ENCODE data around the gene ADAD2.

DNA sequence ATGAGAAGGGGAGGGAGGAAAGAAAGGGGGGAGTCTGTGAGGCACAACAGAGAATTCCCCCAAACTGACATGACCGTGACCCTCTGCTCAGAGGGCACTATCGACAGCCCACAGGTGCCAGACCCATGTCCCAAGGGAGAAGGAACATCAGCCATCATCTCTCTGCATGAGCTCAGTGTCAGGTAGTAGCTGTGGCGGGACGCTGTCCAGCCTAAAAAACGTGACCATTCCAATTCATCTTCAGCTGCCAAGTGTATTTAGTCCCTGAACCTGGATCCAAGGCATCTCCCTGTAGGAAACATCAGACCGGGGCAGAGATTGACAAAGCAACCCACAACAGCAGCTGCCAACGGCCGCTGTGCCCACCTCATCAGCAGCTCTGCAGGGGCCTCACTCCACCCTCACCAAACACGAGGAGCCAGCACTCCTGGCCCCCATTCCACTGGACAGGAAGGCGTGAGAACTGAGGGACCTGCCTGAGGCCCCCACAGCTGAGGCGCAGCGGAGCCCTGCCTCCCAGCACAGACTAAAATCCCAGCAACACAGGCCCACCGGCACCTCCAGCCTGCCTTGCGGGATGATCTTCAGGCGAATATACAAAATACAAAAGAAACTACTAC, 12.7 kb upstream of the ADAD2 start:
- TF ChIP-seq, protein P1, sequence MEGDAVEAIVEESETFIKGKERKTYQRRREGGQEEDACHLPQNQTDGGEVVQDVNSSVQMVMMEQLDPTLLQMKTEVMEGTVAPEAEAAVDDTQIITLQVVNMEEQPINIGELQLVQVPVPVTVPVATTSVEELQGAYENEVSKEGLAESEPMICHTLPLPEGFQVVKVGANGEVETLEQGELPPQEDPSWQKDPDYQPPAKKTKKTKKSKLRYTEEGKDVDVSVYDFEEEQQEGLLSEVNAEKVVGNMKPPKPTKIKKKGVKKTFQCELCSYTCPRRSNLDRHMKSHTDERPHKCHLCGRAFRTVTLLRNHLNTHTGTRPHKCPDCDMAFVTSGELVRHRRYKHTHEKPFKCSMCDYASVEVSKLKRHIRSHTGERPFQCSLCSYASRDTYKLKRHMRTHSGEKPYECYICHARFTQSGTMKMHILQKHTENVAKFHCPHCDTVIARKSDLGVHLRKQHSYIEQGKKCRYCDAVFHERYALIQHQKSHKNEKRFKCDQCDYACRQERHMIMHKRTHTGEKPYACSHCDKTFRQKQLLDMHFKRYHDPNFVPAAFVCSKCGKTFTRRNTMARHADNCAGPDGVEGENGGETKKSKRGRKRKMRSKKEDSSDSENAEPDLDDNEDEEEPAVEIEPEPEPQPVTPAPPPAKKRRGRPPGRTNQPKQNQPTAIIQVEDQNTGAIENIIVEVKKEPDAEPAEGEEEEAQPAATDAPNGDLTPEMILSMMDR (IDR thresholded peaks at IDR 0.05), result no peak
- TF ChIP-seq POLR2A (IDR thresholded peaks at IDR 0.05), result no peak
